Activated CD4-positive, alpha-beta T cell treated with anti-CD3 and anti-CD28 coated beads, Interleukin-2, Interleukin-6, amounts not matched to agents 100 ng/mL and 50 ng/mL, durations not matched to agents 16 hours and 8 hours (primary cell): ENCODE data around the gene IMPDH1.

Experiments
- DNase-seq: peaks from one replicate; pipeline ENCODE4 v3.0.0-alpha.2; 2020

IMPDH1 gene

DNA sequence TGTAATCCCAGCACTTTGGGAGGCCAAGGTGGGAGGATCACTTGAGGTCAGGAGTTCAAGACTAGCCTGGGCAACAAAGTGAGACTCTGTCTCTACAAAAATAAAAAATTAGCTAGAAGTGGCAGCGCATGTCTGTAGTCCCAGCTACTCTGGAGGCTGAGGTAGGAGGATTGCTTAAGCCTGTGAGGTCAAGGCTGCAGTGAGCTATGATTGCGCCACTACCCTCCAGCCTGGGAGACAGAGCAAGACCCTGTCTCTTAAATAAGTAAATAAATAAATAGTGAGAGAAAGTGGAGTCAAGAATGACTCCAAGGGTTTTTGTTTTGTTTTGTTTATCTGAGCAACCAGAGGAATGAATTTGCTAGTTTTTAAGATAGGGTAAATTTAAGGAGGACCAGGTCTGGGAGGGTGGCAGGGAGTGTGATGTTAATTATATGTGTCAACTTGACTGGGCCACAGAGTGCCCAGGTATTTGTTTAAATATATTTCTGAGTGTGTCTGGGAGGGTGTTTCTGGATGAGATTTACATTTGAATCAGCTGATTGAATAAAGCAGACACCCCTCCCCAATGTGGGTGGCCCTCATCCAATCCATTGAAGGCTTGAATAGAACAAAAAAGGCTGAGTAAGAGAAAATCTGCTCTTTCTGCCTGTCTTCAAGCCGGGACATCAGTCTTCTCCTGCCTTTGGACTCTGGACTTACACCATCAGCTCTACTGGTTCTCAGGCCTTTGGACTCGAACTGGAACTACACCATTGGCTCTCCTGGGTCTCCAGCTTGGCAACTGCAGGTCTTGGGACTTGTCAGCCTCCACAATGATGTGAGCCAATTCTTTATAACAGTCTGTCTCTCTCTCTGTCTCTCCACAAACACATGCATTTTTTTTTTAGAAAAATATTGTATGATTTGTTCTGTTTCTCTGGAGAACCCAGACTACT, 23.5 kb downstream of the IMPDH1 start:
- no peak for DNase-seq

DNA sequence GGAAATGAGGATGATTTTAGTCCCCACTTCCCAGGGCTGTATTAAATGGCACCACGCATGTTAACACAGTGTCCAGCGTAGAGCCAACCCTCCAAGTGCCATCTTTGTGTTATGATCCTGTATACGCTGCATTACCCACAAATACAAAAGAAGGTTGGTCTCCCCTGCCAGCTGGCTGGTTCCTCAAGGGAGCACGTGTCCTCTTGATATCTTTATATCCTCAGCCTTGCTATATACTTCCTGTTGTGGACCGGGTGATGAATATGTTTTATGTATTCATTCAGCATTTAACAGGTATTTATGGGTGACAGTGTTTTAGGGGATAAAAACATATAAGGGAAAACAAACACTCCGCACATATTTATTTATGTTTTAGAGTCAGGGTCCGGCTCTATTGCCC, 25.1 kb downstream of the IMPDH1 start:
- DNase-seq, result no peak

DNA sequence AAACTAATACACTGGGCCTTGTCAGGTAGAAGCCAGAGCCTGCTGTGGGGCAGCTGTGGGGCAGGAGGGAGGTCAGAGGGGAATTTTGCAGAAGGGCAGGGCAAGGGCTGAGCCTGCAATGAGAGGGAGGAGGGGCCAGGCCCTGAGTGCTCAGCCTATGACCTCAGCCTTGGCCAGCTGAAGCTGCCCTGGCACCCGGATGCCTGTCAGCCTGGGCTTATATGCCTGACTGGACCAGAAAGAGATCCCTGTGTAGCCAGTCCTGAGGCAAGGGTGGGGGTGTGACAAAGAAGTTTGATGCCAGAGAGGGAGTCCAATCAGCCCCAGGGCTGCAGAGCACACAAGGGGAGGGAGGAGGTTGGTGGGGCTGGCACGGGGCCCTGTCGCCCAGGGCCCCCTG, 26.0 kb downstream of the IMPDH1 start:
- DNase-seq, result no peak

DNA sequence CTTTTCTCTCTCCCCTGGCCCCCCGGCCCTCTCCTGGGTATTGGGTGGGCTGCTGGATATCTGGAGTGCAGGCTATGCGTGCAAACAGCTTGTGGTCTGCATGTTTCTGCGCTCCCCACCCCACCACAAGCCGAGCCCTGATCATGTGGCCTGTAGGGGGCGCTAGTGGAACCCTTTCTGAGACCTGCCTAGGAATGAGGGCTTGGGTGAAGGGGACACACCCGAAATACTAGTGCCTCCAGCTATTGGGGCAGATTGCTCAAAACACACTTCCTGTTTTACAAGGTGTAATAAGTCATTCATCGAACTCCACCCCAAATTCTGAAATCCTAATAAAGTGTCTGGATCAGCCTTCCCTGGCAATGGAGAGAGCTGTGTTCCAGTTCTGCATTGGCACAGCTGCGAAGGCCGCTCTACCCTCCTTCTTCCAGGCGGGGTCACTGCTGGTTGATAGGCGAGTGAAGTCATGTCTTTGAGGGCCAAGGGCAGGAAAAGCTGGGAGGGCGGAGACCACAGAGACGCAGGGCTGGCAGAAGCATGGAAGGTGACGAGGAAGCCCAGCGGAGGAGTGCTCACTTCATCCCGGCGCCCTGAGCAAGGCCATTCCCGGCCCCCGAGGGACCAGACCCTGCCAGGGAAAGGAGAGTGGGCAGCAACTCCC, 28.5 kb downstream of the IMPDH1 start:
- DNase-seq, result peak; percentile 63

DNA sequence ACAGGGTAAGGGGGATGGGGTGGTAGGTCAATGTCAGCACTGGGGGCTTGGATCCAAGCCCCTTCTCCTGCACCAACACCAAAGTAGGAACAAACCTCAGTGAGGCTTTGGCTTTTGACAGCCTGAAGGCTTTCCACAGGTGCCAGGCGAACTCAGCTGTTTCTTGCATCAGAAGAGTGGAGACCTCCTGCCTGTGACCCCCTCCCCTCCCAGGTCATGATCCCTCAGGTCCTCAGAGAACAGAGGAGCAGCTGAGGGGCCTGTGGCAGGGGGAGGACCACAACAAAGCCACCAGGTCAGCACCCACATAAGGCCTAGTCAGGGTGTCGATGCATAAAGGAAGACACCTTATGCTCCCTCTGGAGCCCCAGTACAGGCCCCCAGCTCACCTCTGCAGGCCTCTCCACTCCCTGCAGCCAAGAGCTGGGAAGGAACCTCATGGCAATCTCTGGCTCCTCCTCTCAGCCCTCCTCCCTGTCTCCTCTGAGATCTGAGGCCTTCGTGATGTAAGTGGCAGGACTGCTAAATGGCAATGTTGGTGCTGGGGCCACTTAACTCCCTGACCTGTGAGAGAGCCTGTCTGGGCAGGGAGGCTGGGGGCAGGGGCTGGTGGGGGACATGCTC, 29.2 kb downstream of the IMPDH1 start:
- no peak for DNase-seq

DNA sequence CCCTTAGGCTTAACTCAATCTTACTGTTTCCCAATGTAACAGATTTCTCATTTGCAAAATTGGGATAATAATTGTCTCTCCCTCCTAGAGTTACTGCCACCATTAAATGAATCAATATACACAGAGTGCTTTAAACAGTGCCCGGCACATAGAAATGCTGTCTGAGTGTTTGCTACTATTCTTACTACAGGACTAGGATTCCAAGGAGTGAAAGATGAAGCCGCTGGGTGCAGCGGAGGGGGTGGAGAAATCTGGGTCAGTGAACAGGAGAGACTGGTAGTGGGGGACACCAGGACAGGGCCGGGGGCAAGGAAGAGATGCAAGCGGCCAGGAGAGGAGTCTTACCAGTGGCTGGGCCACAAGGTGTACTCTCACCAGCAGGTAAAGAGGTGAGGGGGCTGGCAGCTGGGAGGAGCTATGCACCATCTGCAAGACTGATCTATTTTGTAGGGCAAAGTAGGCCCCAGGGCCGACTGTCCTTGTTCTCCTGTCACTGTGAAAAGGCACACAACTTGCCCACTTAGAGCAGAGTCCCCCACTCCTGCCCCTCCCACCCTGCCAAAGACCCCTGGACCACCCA, 29.8 kb downstream of the IMPDH1 start:
- DNase-seq, result no peak

DNA sequence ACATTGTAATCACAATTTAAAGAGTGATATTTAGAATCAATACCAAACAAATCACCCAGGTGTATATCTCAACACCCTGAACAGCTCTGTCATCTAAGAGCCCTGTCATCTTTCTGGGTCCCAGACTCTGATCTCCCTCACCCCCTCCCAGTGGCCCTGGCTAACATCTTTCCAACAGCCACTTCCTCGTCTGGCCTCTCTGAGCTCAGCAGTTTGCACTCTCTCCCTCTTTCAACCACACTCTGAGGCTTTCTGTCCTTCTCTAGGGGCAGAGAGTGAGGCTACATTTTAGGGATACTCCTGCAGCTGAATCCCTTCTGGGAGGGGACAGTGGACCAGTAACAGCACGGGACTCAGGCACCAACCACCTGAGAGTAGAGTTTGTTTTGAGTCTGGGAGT, 31.1 kb downstream of the IMPDH1 start:
- DNase-seq, result no peak

DNA sequence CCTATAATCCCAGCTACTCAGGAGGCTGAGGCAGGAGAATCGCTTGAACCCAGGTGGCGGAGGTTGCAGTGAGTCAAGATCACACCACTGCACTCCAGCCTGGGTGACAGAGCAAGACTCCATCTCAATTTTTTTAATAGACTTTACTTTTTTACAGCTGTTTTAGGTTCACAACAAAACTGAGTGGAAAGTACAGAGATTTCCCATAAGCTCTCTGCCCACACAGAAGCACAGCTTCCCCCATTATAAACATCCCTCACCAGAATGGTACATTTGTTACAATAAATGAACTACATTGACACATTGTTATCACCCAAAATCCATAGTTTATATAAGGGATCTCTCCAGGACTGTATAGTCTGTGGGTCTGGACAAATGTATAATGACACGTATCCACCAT, 33.7 kb downstream of the IMPDH1 start:
- no peak for DNase-seq

DNA sequence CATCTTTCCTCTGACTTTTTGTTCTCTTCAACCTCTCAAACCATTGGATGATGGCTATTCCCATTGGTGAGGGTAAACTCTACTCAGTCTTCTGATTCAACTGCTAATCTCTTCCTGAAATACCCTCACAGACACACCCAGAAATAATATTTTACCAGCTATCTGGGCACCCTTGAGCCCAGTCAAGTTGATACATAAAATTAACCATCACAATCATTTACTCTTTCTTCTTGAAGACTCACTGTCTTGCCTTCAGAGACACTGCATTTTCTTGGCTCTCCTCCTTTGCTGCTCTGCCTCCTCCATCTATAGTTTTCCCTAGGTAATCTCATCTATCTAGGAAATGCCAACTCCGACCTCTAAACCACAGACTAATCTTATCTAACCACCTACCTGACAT, 35.7 kb downstream of the IMPDH1 start:
- DNase-seq, result no peak

DNA sequence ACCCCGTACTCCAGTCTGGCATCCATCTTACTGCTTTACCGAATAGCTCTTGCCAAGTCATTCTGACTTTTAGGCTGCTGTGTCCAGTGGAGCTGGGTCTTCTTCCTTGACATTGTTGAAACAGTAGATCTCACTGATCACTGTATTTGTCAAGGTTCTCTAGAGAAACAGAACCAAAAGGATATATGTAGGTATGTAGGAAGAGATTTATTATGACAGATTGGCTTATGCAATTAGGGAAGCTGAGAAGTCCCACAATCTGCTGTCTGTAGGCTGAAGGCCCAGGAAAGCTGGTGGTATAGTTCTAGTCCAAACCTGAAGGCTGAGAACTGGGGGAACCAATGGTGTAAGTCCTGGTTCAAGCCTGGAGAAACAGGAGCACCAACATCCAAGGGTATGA, 36.2 kb downstream of the IMPDH1 start:
- no peak for DNase-seq

DNA sequence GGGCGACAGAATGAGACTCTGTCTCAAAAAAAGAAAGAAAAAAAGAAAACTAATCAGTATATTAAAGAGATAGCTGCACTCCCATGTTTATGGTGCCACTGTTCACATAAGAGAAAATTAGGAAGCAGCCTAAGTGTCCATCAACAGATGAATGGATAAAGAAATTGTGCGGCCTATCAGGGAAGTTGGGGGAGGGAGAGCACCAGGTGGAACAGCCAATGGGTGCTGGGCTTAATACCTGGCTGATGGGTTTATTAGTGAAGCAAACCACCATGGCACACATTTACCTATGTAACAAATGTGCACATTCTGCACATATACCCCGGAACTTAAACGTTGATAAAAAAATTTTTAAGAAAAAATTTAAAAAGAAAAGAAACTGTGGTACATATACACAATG, 39.3 kb downstream of the IMPDH1 start:
- no peak for DNase-seq

DNA sequence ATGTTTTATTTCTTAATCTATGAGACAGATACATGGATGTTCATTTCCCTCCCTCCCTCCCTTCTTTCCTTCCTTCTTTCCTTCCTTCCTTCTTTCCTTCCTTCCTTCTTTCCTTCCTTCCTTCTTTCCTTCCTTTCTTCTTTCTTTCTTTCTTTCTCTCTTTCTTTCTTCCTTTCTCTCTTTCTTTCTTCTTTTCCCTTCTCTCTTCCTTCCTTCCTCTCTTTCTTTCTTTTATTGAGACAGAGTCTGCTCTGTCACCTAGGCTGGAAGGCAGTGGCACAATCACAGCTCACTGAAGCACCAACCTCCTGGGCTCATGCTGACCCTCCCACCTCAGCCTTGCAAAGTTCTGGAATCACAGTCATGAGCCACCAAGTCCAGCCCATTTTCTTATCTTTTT, 42.8 kb downstream of the IMPDH1 start:
- DNase-seq, result no peak

DNA sequence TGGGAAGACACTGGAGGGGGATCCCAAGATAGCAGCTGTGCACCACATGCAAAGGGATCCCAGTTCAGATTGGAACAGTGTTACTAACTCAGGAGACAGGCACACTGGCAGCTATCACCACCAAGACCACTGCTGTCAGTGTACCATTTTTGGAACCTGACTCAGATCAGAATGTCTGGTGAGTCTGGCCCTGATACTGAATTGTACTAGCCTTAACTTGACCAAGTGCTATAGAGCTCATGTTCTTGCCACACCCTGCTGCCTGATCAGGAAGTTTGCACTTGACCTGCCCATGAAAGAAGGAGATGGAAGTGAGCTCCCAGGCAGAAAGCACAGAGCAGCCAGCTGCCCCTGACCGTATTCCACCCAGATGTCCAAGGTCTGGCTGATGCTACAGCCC, 43.5 kb downstream of the IMPDH1 start:
- no peak for DNase-seq

DNA sequence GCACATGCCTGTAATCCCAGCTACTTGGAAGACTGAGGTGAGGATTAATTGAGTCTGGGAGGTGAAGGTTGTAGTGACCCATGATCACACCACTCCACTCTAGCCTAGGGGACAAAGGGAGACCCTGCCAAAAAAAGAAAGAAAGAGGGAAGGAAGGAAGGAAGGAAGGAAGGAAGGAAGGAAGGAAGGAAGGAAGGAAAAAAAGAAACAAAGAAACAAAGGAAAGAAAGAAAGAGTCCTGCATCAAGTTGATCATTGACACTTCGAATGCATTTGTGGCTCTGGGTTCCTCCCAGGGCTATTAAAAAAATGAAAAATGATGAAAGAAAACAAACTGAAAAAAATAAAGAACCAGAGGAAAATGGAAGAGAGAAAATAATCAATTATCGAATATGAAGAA, 44.4 kb downstream of the IMPDH1 start:
- DNase-seq, result no peak

DNA sequence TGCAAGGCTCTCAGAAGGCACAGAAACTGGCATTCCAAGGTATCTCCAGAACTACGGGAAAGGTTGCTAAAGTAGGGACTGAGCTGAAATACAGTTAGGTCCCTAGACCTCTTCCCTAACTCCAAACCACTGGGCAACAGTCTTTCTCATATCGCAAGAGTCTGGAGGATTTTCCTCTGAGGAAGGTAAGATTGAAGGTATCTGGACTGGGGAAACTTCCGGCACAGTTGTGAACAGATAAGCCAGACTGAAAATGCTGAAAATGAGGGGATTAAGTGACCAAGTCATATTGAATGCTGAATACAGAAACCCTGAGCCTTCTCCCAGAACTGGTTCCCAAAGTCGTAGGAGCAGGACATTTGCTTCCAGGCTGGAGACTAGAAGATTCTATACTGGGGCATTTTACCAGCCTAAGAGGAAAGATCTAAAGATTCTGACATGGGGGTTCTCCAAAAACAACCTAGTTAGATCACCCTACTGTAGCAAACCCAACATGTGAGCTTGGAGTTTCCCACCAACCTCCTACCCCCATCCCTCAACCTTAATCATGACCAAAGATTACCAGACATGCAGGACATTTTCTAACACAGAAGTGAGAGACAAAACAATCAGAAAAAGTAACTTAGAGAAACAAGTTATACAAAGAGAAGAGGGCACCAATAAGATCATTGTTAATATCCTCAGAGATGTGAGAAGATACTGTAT, 45.5 kb downstream of the IMPDH1 start:
- DNase-seq, result no peak

DNA sequence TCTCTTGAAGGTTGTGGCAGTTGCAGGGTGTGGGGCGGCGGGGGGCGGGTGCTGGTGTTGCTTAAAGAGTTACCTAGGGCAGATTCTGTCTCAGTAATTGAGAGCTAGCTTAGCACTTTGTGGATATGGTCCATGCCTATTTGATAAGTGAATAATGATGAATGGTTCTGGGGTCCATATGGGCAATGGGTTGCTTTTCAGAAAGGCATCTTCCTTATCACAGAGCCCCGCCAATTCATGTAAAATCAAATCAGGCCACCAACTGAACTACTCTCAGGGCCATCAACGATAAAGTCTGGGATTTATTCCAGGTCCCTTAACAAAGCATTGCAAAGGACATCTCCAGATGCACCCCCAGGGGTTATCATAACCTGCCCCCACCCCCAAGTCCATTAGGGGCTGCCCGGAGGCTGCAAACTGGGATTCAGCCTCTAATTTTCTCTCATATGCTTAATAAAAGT, 46.5 kb downstream of the IMPDH1 start:
- no peak for DNase-seq

DNA sequence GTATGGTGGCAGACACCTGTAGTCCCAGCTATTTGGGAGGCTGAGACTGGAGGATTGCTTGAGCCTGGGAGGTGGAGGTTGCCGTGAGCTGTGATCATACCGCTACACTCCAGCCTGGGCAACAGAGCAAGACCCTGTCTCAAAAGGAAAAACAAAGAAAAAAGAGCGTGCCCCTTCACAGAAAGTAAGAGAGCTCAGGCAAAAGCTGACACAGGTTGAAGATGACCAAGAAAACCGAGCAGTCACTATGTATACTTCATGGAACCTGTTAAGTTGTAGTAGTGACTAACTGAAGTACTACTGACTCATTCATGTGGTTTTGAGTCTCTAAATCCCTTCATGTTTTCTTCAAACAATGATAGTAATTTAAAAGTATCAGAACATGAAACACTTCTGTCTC, 47.1 kb downstream of the IMPDH1 start:
- DNase-seq, result peak; percentile 38

DNA sequence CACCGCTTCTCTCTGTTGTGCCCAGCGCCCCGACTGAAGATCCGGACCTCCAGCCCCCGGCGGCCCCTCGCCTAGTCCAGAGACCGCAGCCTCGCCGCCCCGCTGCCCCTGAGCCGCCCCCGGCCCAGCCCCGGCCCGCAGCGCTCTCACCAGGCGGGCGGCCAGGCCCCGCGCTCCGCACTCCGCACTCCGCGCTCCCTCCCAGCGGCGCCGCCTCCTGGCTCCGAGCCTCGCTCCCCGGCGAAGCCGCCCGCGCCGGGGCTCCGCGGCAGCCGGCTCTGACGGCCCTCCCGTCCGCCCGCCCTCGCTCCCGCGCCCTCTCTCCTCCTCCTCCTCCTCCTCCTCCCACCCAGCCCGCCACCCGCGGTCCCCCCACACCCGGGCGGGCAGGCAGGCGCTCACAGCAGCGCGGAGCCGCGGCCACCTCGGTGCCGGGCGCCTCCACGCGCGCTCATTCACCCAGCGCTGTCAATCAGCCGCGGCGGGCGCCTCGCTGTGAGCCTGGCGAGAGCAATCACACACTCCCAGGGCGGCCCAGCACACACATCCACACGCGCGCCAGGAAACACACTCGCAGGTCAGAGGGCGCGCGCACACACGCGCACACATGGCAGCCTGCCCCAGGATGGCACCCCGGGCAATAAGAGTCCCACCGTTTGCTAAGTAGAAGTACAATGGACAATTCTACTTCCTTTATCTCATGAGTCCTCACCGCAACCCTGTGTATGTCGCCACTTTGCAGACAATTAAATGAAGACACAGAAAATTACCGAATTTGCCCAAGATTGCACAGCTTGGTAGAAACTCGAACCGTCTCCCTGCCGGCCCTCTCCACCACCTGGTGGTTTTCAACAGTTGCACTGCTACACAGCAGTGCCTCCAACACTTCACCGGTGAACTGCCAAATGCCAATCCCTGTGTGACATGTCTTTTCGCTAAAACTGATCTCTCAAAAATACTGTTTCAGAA, 48.1 kb downstream of the IMPDH1 start, which contains the start of gene PRRT4:
TSS of gene PRRT4 (minus strand) at position 280 of the 969 bp plus-strand sequence.
- peak; percentile 31 for DNase-seq

DNA sequence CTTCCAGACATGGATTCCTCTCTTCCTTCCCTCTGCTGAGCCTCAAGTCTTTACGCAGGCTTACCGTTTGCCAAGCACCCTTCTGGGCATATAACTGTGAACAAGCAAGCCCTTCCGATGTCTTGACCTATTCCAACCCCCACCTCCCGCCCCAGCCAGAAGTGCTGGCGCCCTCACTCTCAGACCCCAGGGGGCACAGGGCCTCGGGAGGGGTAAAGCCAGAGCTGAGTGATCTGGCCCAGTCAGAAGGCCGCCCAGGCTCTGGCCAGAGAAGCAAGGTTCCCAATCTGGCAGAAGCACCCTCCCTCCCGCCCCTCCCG, 49.5 kb downstream of the IMPDH1 start:
- no peak for DNase-seq

DNA sequence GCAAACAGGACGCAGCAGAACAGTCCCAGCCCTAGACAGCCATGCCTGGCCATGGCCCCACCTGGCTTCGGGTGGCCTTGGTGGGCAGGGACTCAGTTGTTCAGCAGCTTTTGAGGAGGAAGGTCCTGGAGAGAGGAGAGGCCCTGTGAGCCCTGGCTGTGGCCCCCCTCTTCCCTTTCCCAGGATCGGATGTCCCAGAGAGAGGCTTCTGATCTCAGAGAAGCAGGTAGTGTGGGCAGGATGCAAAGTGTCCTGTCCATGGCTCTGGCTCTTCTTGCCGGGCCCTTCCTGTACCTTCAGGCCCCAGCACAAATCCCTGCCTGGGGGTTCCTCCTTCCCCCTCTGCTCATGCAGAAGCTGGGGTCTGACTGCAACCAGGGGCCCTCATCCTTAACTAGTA, 49.8 kb downstream of the IMPDH1 start:
- DNase-seq, result no peak

DNA sequence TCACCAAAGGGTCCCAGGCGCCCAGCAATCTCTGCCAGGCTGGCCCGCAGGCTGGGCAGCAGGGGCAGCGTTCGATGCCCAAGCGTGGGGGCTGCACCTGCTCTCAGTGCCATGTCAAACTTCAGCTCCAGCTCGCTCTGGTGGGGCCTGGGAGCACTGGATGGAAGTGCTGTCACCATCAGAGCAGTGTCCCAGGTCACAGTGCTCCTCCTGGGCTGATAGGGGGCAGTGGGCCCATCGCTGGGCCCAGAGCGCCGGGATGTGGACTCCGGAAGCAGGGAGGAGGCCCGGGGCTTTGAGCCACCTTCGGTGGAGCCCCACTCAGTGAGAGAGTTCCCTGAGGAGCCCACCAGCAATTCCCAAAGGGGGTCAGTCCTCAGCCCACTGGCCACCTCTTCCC, 50.4 kb downstream of the IMPDH1 start:
- DNase-seq, result no peak

DNA sequence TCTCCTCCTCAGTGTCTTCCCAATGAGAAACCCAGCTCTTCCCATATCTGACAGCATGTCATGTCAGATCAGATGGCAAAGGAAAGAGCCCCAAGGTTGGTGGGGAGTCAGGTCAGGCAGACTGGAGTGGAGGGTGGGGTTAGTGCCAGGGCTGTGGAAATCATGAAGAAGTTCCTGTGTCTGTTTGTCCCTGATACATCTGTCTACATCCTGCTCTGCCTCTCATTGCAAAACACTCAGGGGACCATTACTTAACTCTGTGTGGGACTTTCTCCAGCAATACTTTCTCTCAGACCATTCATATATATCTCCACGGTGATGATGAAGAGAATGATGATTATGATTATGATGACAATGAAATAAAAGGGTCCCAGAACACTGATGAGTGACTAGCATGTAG, 51.5 kb downstream of the IMPDH1 start:
- DNase-seq, result no peak
